NCI-H69 (cell line): ENCODE data around the gene ATPAF1.

ENCODE experiments used
- DNase-seq: peaks from one replicate; lab custom pipeline; 2025; lab: John Stamatoyannopoulos, UW

The ATPAF1 gene

DNA sequence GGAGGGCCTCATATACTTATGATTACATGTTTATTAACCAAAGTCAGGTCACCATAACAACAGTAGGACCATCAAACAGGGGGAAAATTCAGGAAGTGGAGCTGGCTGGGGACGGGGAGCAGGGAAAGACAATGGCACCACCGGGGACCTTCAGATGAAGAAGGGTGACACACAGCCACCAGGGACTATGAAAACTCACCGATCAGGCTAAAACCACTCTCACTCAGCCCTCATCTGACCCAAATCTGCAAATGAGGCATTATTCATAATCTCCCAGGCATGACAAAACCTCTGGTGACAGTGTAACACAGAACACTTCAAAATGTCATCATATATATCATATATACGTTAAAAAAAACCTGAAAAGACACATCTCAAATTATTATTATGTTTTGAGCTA is 75.3 kb downstream of the ATPAF1 start:
- no peak for DNase-seq

DNA sequence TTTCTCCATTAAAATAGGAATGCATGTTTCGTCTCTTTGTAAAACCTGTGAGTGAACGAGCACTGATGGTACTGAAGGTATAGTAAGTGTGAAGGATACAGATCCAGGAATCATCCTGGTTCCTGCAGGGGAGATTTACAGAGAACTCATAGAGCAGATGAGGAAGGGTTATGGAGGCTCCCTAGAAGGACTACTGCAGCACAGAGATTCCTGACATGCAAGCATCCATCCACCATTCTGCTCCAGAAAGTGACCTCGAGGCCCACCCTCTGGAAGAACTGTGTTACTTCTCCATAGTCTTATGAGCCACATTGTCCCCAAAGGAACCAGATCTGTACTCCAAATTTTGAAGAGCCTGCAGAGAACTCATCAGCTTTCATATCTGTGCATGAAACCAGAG is 78.6 kb downstream of the ATPAF1 start:
- no peak for DNase-seq

DNA sequence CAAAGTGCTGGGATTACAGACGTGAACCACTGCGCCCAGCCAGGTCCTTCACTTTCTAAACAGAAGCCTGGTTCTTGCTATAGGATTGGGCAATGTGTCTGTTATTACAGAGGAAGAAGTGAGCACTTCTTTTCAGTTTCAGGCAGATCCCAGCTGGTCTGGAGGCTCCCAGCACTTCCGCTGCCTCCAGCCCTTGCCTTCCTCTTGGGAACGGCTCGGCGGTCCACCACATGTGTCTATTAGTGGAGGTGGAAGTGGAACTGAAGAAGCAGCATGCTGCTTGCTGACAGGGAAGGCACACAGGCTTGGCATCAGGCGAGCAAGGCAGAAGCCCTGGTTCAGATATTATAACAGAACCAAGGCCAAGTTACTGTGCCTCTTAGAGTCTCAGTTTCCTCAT is 81.1 kb downstream of the ATPAF1 start:
- DNase-seq, result no peak

DNA sequence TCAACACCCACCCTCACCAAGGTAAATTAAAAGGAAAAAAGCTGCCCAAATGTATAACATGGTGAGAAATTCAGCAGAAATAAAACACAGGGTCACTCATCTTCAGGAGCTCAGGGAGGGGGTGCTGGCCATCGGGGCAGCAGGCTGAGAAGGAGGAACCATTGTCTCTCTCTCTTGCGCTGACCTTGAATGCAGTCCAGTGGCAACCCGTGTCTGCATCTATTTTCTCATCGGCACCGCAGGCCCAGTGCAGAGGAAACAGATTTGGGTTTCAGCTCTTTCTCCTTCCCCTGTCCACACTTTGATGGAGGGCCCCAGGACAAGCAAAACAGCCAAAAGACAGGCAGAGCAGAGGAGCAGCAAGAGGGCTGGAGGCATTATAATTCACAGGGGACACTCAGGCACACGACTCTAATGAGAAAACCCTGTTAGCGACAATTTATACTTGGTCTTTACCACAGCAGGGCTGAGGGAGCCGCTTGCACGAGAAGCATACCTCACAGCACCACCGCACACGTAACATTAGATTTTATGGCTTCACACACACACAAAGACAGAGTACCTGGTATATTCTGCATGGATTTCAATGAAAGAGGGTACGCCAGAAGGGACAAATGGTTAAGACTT is 82.7 kb downstream of the ATPAF1 start:
- DNase-seq, result no peak

DNA sequence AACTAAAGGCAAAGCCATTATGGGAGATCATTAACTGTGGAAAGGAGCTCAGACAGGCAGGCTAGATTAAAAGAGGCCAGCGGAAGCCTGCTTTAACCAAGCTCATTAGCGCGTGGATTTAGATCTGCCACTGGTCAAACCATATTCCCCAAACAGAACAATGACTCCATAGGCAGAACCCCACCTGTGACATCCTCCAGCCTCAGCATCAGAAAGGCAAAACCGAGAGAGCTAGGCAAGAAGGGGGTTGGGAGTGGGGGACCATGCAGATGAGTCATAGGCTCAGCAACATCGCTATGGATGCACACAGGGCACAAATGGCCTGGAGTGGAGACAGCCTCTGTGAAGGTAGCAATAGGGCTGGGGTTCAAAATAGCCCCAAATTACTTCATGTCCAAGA is 84.7 kb downstream of the ATPAF1 start:
- DNase-seq, result no peak

DNA sequence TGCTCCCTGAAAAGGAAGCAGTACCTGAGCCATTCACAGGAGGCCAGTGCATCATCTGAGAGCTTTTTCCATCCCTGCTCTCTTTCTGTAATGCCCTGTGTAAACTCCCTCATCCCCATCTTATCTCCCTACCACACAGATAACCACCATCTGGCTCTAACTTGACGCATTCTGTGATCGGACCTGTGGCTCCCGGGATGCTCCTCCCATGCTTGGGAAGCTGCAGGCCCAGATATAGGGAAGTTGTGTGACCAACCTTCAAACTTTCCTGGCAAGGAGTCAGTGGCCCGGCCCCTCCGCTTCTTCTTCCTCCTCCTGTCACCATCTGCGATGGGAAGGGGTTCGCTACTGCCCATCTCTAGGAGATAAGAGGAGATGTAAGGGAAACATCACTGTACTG is 85.2 kb downstream of the ATPAF1 start:
- DNase-seq, result no peak
